ENCODE data around the gene TMEM106C. TPM values are rescaled to one million over a fixed set of nuclear protein-coding genes. Genes with fewer than 3 reads are reported as not detected.

TMEM106C gene
- total RNA-seq, 1 experiment from 2014 or later = 99.4 TPM

- intact Hi-C loops (cut with micrococcal nuclease; ENCODE audit: unreplicated experiment) = no loop called here
- H3F3A ChIP-seq (ENCODE audit: insufficient read depth, low read depth) = no peaks in the 10 kb centered on the region
- CTCF ChIA-PET = no interaction called here
Measured at GRCh38 chr12:48012070-48012469, 48.7 kb downstream of the TMEM106C start.

GRCh38 chr12:48013287-48013686 is 49.9 kb downstream of the TMEM106C start:
- Histone ChIP-seq H2AFZ (no peak overlapping the region), H3K79me2 (ENCODE audit: low read depth) (no peaks in the 10 kb centered on the region), H3K4me2 (no peak overlapping the region), H3K4me3 (no peak overlapping the region), H3K9me2 (ENCODE audit: insufficient read depth) (no peaks in the 10 kb centered on the region), H4K20me1 (ENCODE audit: insufficient read depth) (no peaks in the 10 kb centered on the region), H3K27me3 (ENCODE audit: insufficient read depth, low read depth) (peaks cover 96% of the 10 kb centered on the region), H3K9me3 (ENCODE audit: insufficient read depth, low read depth) (no peaks in the 10 kb centered on the region), H3F3A (ENCODE audit: insufficient read depth, low read depth) (no peaks in the 10 kb centered on the region), H3K4me1 (replicated peaks; ENCODE audit: insufficient read depth) (no peaks in the 10 kb centered on the region), H3K27ac (no peak overlapping the region), H3K36me3 (ENCODE audit: low read depth) (no peaks in the 10 kb centered on the region)
- DNase-seq = no peak
- CTCF ChIA-PET = no interaction called here
- POLR2A ChIA-PET (ENCODE audit: unreplicated experiment) = interaction anchor here (0.6 kb wide), 1 partner anchor 11 kb away, joined by 3 read pairs; no protein-coding TSS in a partner anchor
- intact Hi-C loops (cut with micrococcal nuclease; ENCODE audit: unreplicated experiment) = no loop called here
- BruUV-seq (replicated peaks) = no TSS peak
- TF ChIP-seq EZH2 (IDR thresholded peaks at IDR 0.05; ENCODE audit: low read depth) (no peak), CTCF (conservative IDR thresholded peaks at IDR 0.05) (no peak)

More at GRCh38 chr12:48012070-48012469, 48.7 kb downstream of the TMEM106C start:
- POLR2A ChIA-PET (ENCODE audit: unreplicated experiment) = no interaction called here
- Histone ChIP-seq H3K9me2 (ENCODE audit: insufficient read depth) (no peaks in the 10 kb centered on the region), H4K20me1 (ENCODE audit: insufficient read depth) (no peaks in the 10 kb centered on the region), H2AFZ (no peak overlapping the region), H3K27ac (no peak overlapping the region), H3K4me1 (replicated peaks; ENCODE audit: insufficient read depth) (no peaks in the 10 kb centered on the region), H3K79me2 (ENCODE audit: low read depth) (no peaks in the 10 kb centered on the region), H3K36me3 (ENCODE audit: low read depth) (no peaks in the 10 kb centered on the region), H3K9me3 (ENCODE audit: insufficient read depth, low read depth) (no peaks in the 10 kb centered on the region), H3K4me3 (no peak overlapping the region), H3K27me3 (ENCODE audit: insufficient read depth, low read depth) (peaks cover 97% of the 10 kb centered on the region), H3K4me2 (no peak overlapping the region)
- BruUV-seq (replicated peaks) = no TSS peak
- DNase-seq = no peak
- no peak for TF ChIP-seq EZH2 (IDR thresholded peaks at IDR 0.05; ENCODE audit: low read depth)
- TF ChIP-seq CTCF (conservative IDR thresholded peaks at IDR 0.05) = no peak

GRCh38 chr12:48015129-48015528 is 51.7 kb downstream of the TMEM106C start:
- no peaks in the 10 kb centered on the region for H3K9me3 ChIP-seq (ENCODE audit: insufficient read depth, low read depth)
- ChIA-PET POLR2A (ENCODE audit: unreplicated experiment) (no interaction called here), CTCF (no interaction called here)

More at GRCh38 chr12:48015129-48015528, 51.7 kb downstream of the TMEM106C start:
- Histone ChIP-seq H3K4me1 (replicated peaks; ENCODE audit: insufficient read depth) (no peaks in the 10 kb centered on the region), H3K27me3 (ENCODE audit: insufficient read depth, low read depth) (peaks cover 91% of the 10 kb centered on the region), H3K4me2 (no peak overlapping the region), H3K36me3 (ENCODE audit: low read depth) (no peaks in the 10 kb centered on the region), H4K20me1 (ENCODE audit: insufficient read depth) (no peaks in the 10 kb centered on the region), H3K9me2 (ENCODE audit: insufficient read depth) (no peaks in the 10 kb centered on the region), H2AFZ (no peak overlapping the region), H3K27ac (no peak overlapping the region), H3K79me2 (ENCODE audit: low read depth) (no peaks in the 10 kb centered on the region), H3K4me3 (no peak overlapping the region), H3F3A (ENCODE audit: insufficient read depth, low read depth) (no peaks in the 10 kb centered on the region)
- intact Hi-C loops (cut with micrococcal nuclease; ENCODE audit: unreplicated experiment) = no loop called here
- DNase-seq = no peak
- BruUV-seq (replicated peaks) = no TSS peak
- TF ChIP-seq CTCF (conservative IDR thresholded peaks at IDR 0.05) (no peak), EZH2 (IDR thresholded peaks at IDR 0.05; ENCODE audit: low read depth) (no peak)
